Progenitor cell of endocrine pancreas (in vitro differentiated cells): ENCODE data around the gene PRSS12. TPM values are rescaled to one million over a fixed set of nuclear protein-coding genes. Genes with fewer than 3 reads are reported as not detected.
A peak's percentile ranks its signal among the peaks of the same experiment; 100 is the strongest.

Experiments
- DNase-seq: peaks from one replicate; pipeline ENCODE4 v3.0.0; 2021; ENCODE audit warnings: low spot score; ENCODE audit not compliant: unreplicated experiment
- H3K27ac Mint-ChIP-seq: 2 replicates; pipeline ENCODE4 v1.8.0; 2021; ENCODE audit warnings: mild to moderate bottlenecking, moderate library complexity, mixed read lengths
- H3K27me3 Mint-ChIP-seq: 2 replicates; pipeline ENCODE4 v1.8.0; 2021; ENCODE audit warnings: mixed read lengths
- H3K36me3 Mint-ChIP-seq: 2 replicates; pipeline ENCODE4 v1.8.0; 2022; ENCODE audit warnings: mixed read lengths; ENCODE audit not compliant: insufficient read depth
- H3K4me1 Mint-ChIP-seq: 2 replicates; pipeline ENCODE4 v1.8.0; 2021; ENCODE audit warnings: low read depth, mixed read lengths
- H3K4me3 Mint-ChIP-seq: 2 replicates; pipeline ENCODE4 v1.8.0; 2021; ENCODE audit warnings: low read depth, mild to moderate bottlenecking, moderate library complexity, mixed read lengths
- H3K9me3 Mint-ChIP-seq: 2 replicates; pipeline ENCODE4 v1.8.0; 2021; ENCODE audit warnings: low read depth, mixed read lengths
- CTCF ChIP-seq: fragments of 200-600 bp; sonication (generic); IDR thresholded peaks from one replicate; pipeline ENCODE4 v1.5.0; 2021; ENCODE audit warnings: antibody characterized with exemption, mild to moderate bottlenecking; ENCODE audit not compliant: unreplicated experiment
- total RNA-seq: library from RNA; stranded (reverse); gene quantifications from 2 replicates; pipeline ENCODE4 v1.2.1, GENCODE V29; 2021

The PRSS12 gene
- total RNA-seq, 1 donor from 2014 or later: 3.4 TPM

GRCh38 chr4:118356111-118356510 lies 3.3 kb upstream of the PRSS12 start:
- Mint-ChIP-seq H3K4me3 (no peak overlapping the region), H3K36me3 (no peaks in the 10 kb centered on the region), H3K27me3 (peaks cover 43% of the 10 kb centered on the region), H3K9me3 (no peaks in the 10 kb centered on the region), H3K4me1 (peaks cover 3% of the 10 kb centered on the region), H3K27ac (no peak overlapping the region)
- no peak for DNase-seq
- TF ChIP-seq CTCF: no peak

GRCh38 chr4:118354913-118355312 lies 2.1 kb upstream of the PRSS12 start:
- Mint-ChIP-seq H3K4me1 (peaks cover 10% of the 10 kb centered on the region), H3K27ac (no peak overlapping the region), H3K4me3 (no peak overlapping the region), H3K36me3 (no peaks in the 10 kb centered on the region), H3K27me3 (peaks cover 48% of the 10 kb centered on the region), H3K9me3 (no peaks in the 10 kb centered on the region)
- no peak for DNase-seq
- TF ChIP-seq CTCF: no peak

DNA sequence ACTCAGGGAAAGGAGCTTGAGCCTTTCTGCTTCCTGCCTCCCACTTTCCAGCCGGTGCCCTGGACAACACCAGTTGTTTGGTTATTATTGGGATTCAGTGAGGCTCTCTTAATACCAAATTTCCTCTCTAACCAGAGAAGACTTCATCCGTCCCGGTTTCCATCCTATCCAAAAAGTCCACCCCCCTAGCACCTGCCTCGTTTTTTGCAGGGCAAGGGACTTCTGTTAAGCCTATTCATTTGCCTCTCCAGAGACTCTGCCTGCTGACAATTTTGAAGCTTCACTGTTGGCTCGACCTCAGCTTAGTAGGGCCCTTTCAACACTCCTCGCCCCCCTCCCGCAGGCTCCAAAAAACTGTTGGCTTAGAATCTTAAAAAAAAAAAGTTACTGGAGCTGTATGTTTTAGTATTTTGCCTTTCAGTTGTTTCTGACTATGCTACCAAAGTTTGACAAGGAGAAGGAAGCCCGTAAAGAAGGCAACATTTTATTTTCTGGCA lies 779 bp upstream of the PRSS12 start:
- H3K27ac Mint-ChIP-seq: no peak overlapping the region
- peaks cover 10% of the 10 kb centered on the region for H3K4me1 Mint-ChIP-seq
- H3K36me3 Mint-ChIP-seq: no peaks in the 10 kb centered on the region
- TF ChIP-seq CTCF: no peak
- H3K9me3 Mint-ChIP-seq: no peaks in the 10 kb centered on the region
- H3K27me3 Mint-ChIP-seq: peaks cover 48% of the 10 kb centered on the region
- no peak for DNase-seq
- peak overlapping the region; percentile 70 for H3K4me3 Mint-ChIP-seq

DNA sequence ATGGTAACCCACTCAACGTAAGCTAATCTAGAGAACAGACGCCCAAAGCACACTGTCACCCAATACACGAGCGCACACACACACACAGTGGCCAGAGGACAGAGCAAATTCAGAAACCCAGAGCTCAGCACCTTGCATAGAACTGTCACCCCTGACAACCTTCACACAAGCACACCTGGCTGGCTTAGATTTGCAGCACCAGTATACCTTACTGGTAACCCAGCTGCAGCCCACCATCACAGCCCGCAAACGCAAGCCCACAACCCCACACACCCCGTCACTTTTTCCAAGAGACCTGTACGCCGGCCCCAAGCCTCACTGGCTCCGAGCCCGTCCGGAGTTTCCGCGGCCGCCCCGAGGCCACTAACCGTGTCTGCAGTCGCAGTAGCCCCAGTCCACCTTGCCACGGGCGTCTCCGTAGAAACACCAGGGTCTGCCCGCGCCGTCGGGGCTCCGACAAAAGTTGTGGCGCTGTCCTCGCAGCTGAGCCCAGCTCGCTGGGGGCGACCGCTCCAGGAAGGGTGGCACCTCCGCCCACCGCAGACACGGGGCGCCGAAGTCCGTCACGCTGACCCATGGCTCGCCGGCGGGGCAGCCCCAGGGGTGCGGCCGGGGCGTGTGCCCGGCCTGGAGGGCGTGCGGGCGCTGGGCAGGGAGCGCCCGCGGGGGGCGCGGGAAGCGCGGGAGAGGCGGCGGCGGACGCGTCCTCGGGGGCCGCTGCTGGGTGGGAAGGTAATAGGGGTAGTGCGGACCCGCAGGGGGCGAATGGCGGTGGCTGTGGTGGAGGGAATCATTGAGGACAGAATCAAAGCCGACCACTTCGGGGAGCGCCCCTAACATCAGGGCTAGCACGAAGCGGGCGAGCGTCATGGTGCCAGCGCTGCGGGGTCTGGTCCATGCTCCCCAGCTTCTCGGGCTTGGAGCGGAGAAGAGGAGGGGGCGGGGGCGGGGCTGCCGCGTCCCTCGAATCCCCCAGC lies 664 bp downstream of the PRSS12 start:
- TF ChIP-seq CTCF: no peak
- H3K9me3 Mint-ChIP-seq: no peaks in the 10 kb centered on the region
- no peaks in the 10 kb centered on the region for H3K36me3 Mint-ChIP-seq
- H3K27ac Mint-ChIP-seq: peak overlapping the region; percentile 57
- peak overlapping the region; percentile 75 for H3K4me3 Mint-ChIP-seq
- peaks cover 45% of the 10 kb centered on the region for H3K27me3 Mint-ChIP-seq
- H3K4me1 Mint-ChIP-seq: peaks cover 10% of the 10 kb centered on the region
- peak; percentile 41 for DNase-seq

GRCh38 chr4:118350961-118351360 lies 1.8 kb downstream of the PRSS12 start:
- no peaks in the 10 kb centered on the region for H3K36me3 Mint-ChIP-seq
- TF ChIP-seq CTCF: no peak
- no peaks in the 10 kb centered on the region for H3K9me3 Mint-ChIP-seq
- H3K4me3 Mint-ChIP-seq: peak overlapping the region; percentile 75
- no peak overlapping the region for H3K27ac Mint-ChIP-seq
- H3K4me1 Mint-ChIP-seq: peaks cover 16% of the 10 kb centered on the region
- no peak for DNase-seq
- H3K27me3 Mint-ChIP-seq: peaks cover 42% of the 10 kb centered on the region
